ENCODE results near the gene SLC2A11. TPM values are rescaled to one million over a fixed set of nuclear protein-coding genes. Genes with fewer than 3 reads are reported as not detected.

SLC2A11 gene
- polyA plus RNA-seq, 2 of the 4 experiments (the other 2 are of a cell fraction), result 5.6 to 12.4 TPM

GRCh38 chr22:23875801-23876200 lies 18.1 kb downstream of the SLC2A11 start:
- TF ChIP-seq MAZ (IDR thresholded peaks at IDR 0.05; ENCODE audit: borderline replicate concordance, low read depth, low read length), result no peak
- no peak for TF ChIP-seq MAFK (IDR thresholded peaks at IDR 0.05; ENCODE audit: partially characterized antibody)
- no peak for TF ChIP-seq JUN (IDR thresholded peaks at IDR 0.05)
- no peak for TF ChIP-seq EHMT2 (IDR thresholded peaks at IDR 0.05; ENCODE audit: low read depth)
- no peak for TF ChIP-seq ATOH8 (CRISPR knock-in tag; IDR thresholded peaks at IDR 0.05; ENCODE audit: low read depth)
- no peak for TF ChIP-seq BHLHE40 (IDR thresholded peaks at IDR 0.05; ENCODE audit: low read depth, low read length)
- no peak for TF ChIP-seq HMGXB4 (CRISPR knock-in tag; IDR thresholded peaks at IDR 0.05; ENCODE audit: borderline replicate concordance)
- no peak for TF ChIP-seq EHF (CRISPR knock-in tag; IDR thresholded peaks at IDR 0.05)
- TF ChIP-seq CEBPB (IDR thresholded peaks at IDR 0.05), result no peak
- no peak for TF ChIP-seq NPAS2 (CRISPR knock-in tag; IDR thresholded peaks at IDR 0.05; ENCODE audit: borderline replicate concordance)
- no peak for TF ChIP-seq MAX (IDR thresholded peaks at IDR 0.05)
- TF ChIP-seq ZFP36 (IDR thresholded peaks at IDR 0.05; ENCODE audit: borderline replicate concordance, partially characterized antibody), result no peak
- no peak for TF ChIP-seq EP300 (IDR thresholded peaks at IDR 0.05)
- TF ChIP-seq CTCF (IDR thresholded peaks at IDR 0.05), result no peak
- TF ChIP-seq TP53 (CRISPR knock-in tag; IDR thresholded peaks at IDR 0.05), result no peak
- TF ChIP-seq RNF2 (IDR thresholded peaks at IDR 0.05; ENCODE audit: borderline replicate concordance, low read depth), result no peak
- no peak for TF ChIP-seq MYC (IDR thresholded peaks at IDR 0.05; ENCODE audit: borderline replicate concordance, low read length)
- no peak for ATAC-seq
- no peak for DNase-seq (ENCODE audit: low read depth in 1 of 2, low spot score in 1 of 2)
- no peaks in the 10 kb centered on the region for H3K9me3 ChIP-seq
- no peak overlapping the region for H3K4me3 ChIP-seq
- H3K4me2 ChIP-seq, result no peak overlapping the region
- no peaks in the 10 kb centered on the region for H3K4me1 ChIP-seq
- POLR2A ChIA-PET, result no interaction called here
- WGBS (ENCODE audit: missing lambda C conversion rate), result 88% methylated on average over 1 of the region's 2 CpGs
- no peak overlapping the region for H3K27ac ChIP-seq
- CTCF ChIA-PET, result interaction anchor here (1.0 to 1.3 kb wide), 2 partner anchors 18 to 80 kb away, joined by 4 to 6 read pairs; partner anchors contain the start of gene MIF
- no peak for FAIRE-seq

GRCh38 chr22:23877566-23877965 lies 19.9 kb downstream of the SLC2A11 start:
- Histone ChIP-seq H3K4me1 (no peaks in the 10 kb centered on the region), H3K4me2 (no peak overlapping the region), H3K4me3 (no peak overlapping the region), H3K9me3 (no peaks in the 10 kb centered on the region), H3K27ac (no peak overlapping the region)
- no peak for TF ChIP-seq SMC3 (IDR thresholded peaks at IDR 0.05)
- TF ChIP-seq HEYL (CRISPR knock-in tag; IDR thresholded peaks at IDR 0.05), result no peak
- no peak for TF ChIP-seq ZC3H11A (IDR thresholded peaks at IDR 0.05)
- no peak for TF ChIP-seq E2F6 (IDR thresholded peaks at IDR 0.05; ENCODE audit: borderline replicate concordance, low read depth)
- DNase-seq (ENCODE audit: low read depth in 1 of 2, low spot score in 1 of 2) (no peak), ATAC-seq (no peak), FAIRE-seq (no peak)
- ChIA-PET POLR2A (no interaction called here), CTCF (interaction anchor here (0.6 to 0.9 kb wide), 3 partner anchors 13 to 28 kb away, joined by 3 to 4 read pairs (median 4); partner anchors contain the start of gene MIF)
- 82% methylated on average over 5 of the region's 8 CpGs for WGBS (ENCODE audit: missing lambda C conversion rate)

All from A549 (cell line).